T-helper 2 cell treated with Interferon-gamma antibody and Interleukin-4, amounts not matched to agents 5 μg/mL and 100 μg/mL, for 36 hours (primary cell): Measurements from ENCODE around the gene ORC3.
"Not testable (repeated sequence)": the region's sequence is repeated elsewhere in the genome, so short reads cannot be mapped to it uniquely, and the experiment has no call there.

Experiments used
- DNase-seq: peaks from one replicate; pipeline ENCODE4 v3.0.0; 2021; ENCODE audit warnings: low spot score
- H3K27ac Mint-ChIP-seq: one replicate; pipeline ENCODE4 v1.8.0; 2021; ENCODE audit warnings: mild to moderate bottlenecking, mixed read lengths
- H3K27me3 Mint-ChIP-seq: one replicate; pipeline ENCODE4 v1.8.0; 2021; ENCODE audit warnings: low read depth, mixed read lengths
- H3K36me3 Mint-ChIP-seq: one replicate; pipeline ENCODE4 v1.8.0; 2021; ENCODE audit warnings: low read depth, mixed read lengths
- H3K4me1 Mint-ChIP-seq: one replicate; pipeline ENCODE4 v1.8.0; 2021; ENCODE audit warnings: low read depth, mixed read lengths
- H3K4me3 Mint-ChIP-seq: one replicate; pipeline ENCODE4 v1.8.0; 2022; ENCODE audit warnings: mild to moderate bottlenecking, moderate library complexity, mixed read lengths
- H3K9me3 Mint-ChIP-seq: one replicate; pipeline ENCODE4 v1.8.0; 2021; ENCODE audit warnings: mixed read lengths

ORC3 gene

DNA sequence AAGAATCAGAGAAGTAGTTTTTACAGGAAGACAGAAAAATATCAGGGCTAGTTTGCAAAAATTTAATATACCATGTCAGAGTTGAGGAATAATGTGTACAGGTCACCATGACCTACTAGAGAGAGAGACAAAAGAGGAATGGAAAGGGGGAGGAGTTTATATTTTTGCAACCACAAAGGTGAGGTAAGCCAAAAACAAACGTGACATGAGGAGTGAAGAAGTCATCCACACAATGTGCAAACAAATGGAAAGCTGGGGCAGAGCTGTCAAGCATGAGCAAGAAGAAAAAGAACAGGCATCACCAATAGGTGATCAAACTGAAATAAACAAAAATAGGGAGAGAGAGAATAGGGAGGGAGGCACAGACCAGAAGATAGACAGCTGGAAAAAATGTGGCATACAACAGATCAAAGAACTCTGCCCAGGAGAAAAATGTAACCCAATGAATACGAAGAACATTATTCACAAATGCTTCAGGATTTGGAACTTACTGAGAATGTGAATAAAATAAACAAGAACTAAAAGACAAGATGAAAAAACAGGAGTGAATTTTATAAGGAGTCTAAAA is 15.6 kb upstream of the ORC3 start:
- H3K4me1 Mint-ChIP-seq: peaks cover 34% of the 10 kb centered on the region
- no peak for DNase-seq
- H3K36me3 Mint-ChIP-seq: peaks cover 37% of the 10 kb centered on the region
- H3K27me3 Mint-ChIP-seq: no peaks in the 10 kb centered on the region
- peaks cover 4% of the 10 kb centered on the region for H3K9me3 Mint-ChIP-seq
- peak overlapping the region; percentile 38 for H3K4me3 Mint-ChIP-seq
- H3K27ac Mint-ChIP-seq: peak overlapping the region; percentile 81

DNA sequence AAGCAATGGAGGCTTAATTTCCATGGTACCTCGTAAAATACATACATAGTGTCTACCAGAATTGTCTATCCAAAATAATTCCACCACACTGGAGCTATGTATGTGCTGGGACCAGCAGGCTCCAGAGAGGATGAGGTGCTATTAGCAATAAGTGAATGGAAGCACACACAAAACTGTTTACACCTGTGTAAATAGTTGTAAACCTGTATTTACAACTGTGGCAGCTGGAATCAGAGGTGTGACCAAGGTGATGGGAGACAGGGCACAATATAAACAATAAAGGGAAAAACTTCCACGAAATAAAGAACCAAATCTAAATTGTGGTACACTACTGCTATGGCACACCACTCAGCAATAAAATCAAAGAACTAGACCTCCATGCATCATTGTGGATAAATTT is 14.5 kb upstream of the ORC3 start:
- Mint-ChIP-seq H3K4me1 (peaks cover 34% of the 10 kb centered on the region), H3K27ac (peak overlapping the region; percentile 35), H3K9me3 (peaks cover 4% of the 10 kb centered on the region), H3K36me3 (peaks cover 42% of the 10 kb centered on the region), H3K4me3 (peak overlapping the region; percentile 38), H3K27me3 (no peaks in the 10 kb centered on the region)
- DNase-seq: no peak

DNA sequence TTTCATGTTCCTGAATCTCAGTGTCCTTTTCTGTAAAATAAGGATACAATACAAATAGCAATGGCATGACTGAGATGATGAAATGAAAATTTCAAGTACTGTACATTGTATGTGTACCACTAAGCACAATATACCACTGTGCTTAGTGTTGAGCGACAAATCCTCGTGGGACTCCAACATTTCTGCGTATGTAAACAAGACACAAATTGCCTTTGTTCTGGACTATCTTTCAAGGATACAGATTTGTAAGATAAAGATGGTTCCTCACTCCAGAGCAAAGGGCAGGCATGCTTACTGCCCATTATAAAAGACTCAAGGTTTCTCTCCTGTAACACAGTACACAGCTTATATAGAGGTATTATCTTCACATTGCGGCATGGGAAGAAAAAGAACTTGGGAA is 6.1 kb upstream of the ORC3 start:
- Mint-ChIP-seq H3K27me3 (no peaks in the 10 kb centered on the region), H3K4me3 (no peak overlapping the region), H3K27ac (no peak overlapping the region), H3K4me1 (peaks cover 26% of the 10 kb centered on the region), H3K36me3 (peaks cover 48% of the 10 kb centered on the region), H3K9me3 (no peaks in the 10 kb centered on the region)
- no peak for DNase-seq

DNA sequence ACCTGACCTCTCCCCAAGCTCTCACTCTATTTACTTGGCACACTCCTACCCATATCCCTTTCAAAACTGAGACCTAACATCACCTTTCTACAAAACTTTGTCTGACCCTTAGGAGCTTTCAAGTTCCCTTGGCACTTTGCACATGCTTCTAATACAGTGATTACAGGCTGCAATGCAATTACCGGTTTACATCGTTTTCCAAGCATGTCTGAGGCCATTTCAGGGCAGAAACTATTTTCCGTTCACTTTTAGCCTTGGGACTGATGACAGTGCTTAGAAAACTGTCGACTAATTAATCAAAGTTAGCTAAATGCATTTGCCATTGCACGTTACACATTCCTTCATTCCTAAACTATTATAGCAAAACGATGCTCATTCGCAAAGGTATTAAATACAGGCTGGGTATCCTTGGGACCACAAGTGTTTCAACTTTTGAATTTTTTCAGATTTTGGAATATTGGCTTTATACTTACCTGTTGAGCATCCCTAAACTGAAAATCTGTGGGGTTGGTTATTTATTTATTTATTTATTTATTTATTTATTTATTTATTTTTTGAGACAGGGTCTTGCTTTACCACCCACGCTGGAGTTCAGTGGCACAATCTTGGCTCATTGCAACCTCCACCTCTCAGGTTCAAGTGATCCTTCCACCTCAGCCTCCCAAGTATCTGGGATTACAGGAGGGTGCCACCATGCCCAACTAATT is 3.4 kb upstream of the ORC3 start:
- Mint-ChIP-seq H3K9me3 (no peaks in the 10 kb centered on the region), H3K27me3 (no peaks in the 10 kb centered on the region), H3K27ac (no peak overlapping the region), H3K4me3 (no peak overlapping the region), H3K4me1 (peaks cover 36% of the 10 kb centered on the region), H3K36me3 (peaks cover 46% of the 10 kb centered on the region)
- no peak for DNase-seq

DNA sequence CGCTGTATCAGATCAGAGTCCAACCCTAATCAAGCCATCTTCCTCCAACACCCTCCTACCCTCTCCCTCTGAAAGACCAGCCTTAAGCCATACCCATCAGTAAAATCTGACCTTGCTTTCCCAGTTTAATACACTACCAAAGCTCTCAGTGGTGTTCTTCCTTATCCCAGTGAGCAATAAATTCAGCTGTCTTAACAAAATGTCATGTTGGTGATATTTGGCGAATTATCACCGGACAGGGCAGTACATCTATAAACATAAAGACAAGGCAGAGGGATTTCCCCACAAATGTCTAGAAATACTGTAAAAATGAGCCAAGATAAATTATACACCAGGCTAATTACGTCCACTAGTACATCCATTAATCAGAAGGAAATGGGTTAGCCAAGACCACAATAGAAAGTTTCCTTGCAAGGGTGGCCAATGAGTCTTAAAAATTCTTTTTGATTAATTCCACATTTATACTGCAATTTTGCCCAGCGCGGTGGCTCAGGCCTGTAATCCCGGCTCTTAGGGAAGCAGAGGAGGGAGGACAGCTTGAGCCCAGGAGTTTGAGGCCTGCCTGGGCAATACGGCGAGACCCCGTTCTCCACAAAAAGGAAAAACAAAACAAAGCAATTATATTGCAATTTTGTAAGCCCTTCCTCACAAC is 1.1 kb upstream of the ORC3 start:
- peaks cover 35% of the 10 kb centered on the region for H3K4me1 Mint-ChIP-seq
- DNase-seq: no peak
- H3K27ac Mint-ChIP-seq: peak overlapping the region; percentile 93
- no peaks in the 10 kb centered on the region for H3K9me3 Mint-ChIP-seq
- H3K27me3 Mint-ChIP-seq: no peaks in the 10 kb centered on the region
- peak overlapping the region; percentile 91 for H3K4me3 Mint-ChIP-seq
- H3K36me3 Mint-ChIP-seq: peaks cover 42% of the 10 kb centered on the region

DNA sequence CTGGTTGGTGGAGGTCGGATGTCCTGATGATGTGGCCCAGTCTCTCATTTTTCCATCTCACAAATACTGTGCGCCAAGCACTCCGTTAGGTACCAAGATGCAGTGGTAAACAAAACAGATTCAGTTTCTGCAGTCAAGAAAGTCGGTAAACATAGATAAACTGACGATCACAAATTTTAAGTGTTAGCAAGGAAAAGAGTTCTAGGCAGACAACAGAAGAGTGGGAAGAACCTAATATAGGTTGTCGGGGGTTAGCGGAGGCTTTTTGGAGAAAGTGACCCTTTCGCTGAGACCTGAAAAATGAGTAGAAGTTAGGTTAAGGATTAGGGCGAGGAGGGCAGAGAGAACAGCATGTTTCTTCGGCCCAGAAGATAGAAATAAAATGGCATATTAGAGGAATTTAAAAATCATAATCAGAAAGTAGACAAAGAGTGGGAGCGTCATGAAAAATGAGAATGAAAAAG is 514 bp downstream of the ORC3 start:
- peaks cover 41% of the 10 kb centered on the region for H3K36me3 Mint-ChIP-seq
- H3K27ac Mint-ChIP-seq: peak overlapping the region; percentile 93
- no peak for DNase-seq
- H3K9me3 Mint-ChIP-seq: no peaks in the 10 kb centered on the region
- H3K4me3 Mint-ChIP-seq: peak overlapping the region; percentile 91
- peaks cover 35% of the 10 kb centered on the region for H3K4me1 Mint-ChIP-seq
- H3K27me3 Mint-ChIP-seq: no peaks in the 10 kb centered on the region

- DNase-seq: no peak
These were observed 1.1 kb downstream of the ORC3 start for GRCh38 chr6:87590990-87591389.

GRCh38 chr6:87600576-87600975 is 10.6 kb downstream of the ORC3 start:
- no peak overlapping the region for H3K4me3 Mint-ChIP-seq

More at GRCh38 chr6:87590990-87591389, 1.1 kb downstream of the ORC3 start:
- Mint-ChIP-seq H3K4me3 (peak overlapping the region; percentile 91), H3K9me3 (no peaks in the 10 kb centered on the region), H3K4me1 (peaks cover 31% of the 10 kb centered on the region), H3K36me3 (peaks cover 39% of the 10 kb centered on the region), H3K27ac (no peak overlapping the region), H3K27me3 (no peaks in the 10 kb centered on the region)

GRCh38 chr6:87606199-87606598 is 16.3 kb downstream of the ORC3 start:
- Mint-ChIP-seq H3K27me3 (no peaks in the 10 kb centered on the region), H3K36me3 (peaks cover 10% of the 10 kb centered on the region), H3K4me3 (no peak overlapping the region), H3K27ac (no peak overlapping the region), H3K4me1 (no peaks in the 10 kb centered on the region), H3K9me3 (no peaks in the 10 kb centered on the region)
- no peak for DNase-seq

More at GRCh38 chr6:87600576-87600975, 10.6 kb downstream of the ORC3 start:
- no peak for DNase-seq
- no peak overlapping the region for H3K27ac Mint-ChIP-seq
- H3K36me3 Mint-ChIP-seq: peaks cover 5% of the 10 kb centered on the region
- H3K4me1 Mint-ChIP-seq: no peaks in the 10 kb centered on the region
- no peaks in the 10 kb centered on the region for H3K9me3 Mint-ChIP-seq
- no peaks in the 10 kb centered on the region for H3K27me3 Mint-ChIP-seq

DNA sequence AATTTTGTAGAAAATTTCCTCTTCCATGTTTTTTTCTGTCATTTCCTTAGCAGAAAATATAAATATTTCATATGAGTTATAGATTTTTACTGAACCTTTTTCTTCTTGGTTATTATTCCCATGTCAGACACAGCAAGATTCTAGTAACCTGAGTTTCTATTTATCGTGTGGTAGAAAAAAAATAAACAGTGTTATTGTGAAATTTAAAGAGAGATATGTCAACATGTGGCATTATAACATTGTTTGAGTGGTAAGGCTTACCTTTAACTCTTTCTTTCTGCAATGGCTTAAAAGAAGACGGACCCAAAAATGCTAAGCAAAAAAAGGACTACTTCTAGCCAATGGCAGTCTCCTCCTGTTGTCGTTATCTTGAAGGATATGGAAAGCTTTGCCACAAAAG is 18.9 kb downstream of the ORC3 start:
- no peak overlapping the region for H3K4me3 Mint-ChIP-seq
- no peak overlapping the region for H3K27ac Mint-ChIP-seq
- H3K4me1 Mint-ChIP-seq: no peaks in the 10 kb centered on the region
- peaks cover 4% of the 10 kb centered on the region for H3K9me3 Mint-ChIP-seq
- no peaks in the 10 kb centered on the region for H3K27me3 Mint-ChIP-seq
- peaks cover 24% of the 10 kb centered on the region for H3K36me3 Mint-ChIP-seq
- no peak for DNase-seq

DNA sequence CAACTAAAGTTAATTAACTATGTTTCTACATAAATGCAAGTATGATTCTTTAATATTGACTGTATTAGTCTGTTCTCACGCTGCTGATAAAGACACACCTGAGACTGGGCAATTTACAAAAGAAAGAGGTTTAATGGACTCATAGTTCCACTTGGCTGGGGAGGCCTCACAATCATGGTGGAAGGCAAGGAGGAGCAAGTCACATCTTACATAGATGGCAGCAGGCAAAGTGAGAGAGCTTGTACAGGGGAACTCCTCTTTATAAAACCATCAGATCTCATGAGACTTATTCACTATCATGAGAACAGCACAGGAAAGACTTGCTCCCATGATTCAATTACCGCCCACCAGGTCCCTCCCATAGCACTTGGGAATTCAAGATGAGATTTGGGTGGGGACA is 23.1 kb downstream of the ORC3 start:
- not testable (repeated sequence) for H3K27me3 Mint-ChIP-seq, H3K4me1 Mint-ChIP-seq, H3K9me3 Mint-ChIP-seq, DNase-seq, H3K4me3 Mint-ChIP-seq, H3K27ac Mint-ChIP-seq
- peaks cover 35% of the 10 kb centered on the region for H3K36me3 Mint-ChIP-seq

DNA sequence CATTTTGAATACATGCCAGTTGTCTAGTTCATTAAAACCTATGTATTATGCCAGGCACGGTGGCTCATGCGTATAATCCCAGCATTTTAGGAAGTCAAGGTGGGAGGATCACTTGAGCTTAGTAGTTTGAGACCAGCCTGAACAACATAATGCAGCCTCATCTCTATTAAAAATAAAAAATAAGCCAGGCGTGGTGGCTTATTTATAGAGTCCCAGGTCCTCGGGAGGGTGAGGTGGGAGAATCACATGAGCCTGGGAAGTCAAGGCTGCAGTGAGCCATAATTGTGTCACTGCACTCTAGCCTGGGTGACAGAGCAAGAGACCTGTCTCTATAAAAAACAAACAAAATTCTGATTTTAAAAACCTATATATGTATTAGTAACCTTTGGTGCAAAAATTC is 27.5 kb downstream of the ORC3 start:
- H3K27ac Mint-ChIP-seq: no peak overlapping the region
- H3K36me3 Mint-ChIP-seq: peaks cover 33% of the 10 kb centered on the region
- no peaks in the 10 kb centered on the region for H3K27me3 Mint-ChIP-seq
- DNase-seq: no peak
- H3K4me3 Mint-ChIP-seq: no peak overlapping the region
- peaks cover 3% of the 10 kb centered on the region for H3K4me1 Mint-ChIP-seq
- H3K9me3 Mint-ChIP-seq: peaks cover 4% of the 10 kb centered on the region

- Mint-ChIP-seq H3K36me3 (peaks cover 30% of the 10 kb centered on the region), H3K4me1 (peaks cover 11% of the 10 kb centered on the region), H3K27ac (no peak overlapping the region), H3K4me3 (no peak overlapping the region), H3K27me3 (no peaks in the 10 kb centered on the region), H3K9me3 (no peaks in the 10 kb centered on the region)
- no peak for DNase-seq
These were observed 28.6 kb downstream of the ORC3 start for GRCh38 chr6:87618531-87618930.

- H3K27me3 Mint-ChIP-seq: no peaks in the 10 kb centered on the region
- DNase-seq: no peak
- no peak overlapping the region for H3K4me3 Mint-ChIP-seq
- H3K27ac Mint-ChIP-seq: peak overlapping the region; percentile 76
- no peaks in the 10 kb centered on the region for H3K9me3 Mint-ChIP-seq
- H3K4me1 Mint-ChIP-seq: peaks cover 18% of the 10 kb centered on the region
- H3K36me3 Mint-ChIP-seq: peaks cover 32% of the 10 kb centered on the region
These were observed 33.3 kb downstream of the ORC3 start for GRCh38 chr6:87623248-87623647.
